SK-N-SH treated with all-trans-retinoic acid at 6 μM for 48 hours (cell line): ENCODE results near the gene MRPS27.

Experiments used
- ATAC-seq: fragments of 200-7000 bp; cut with Tn5 transposase; 3 replicates; pipeline ENCODE4 v1.9.1; 2020; ENCODE audit warnings: mild to moderate bottlenecking, moderate library complexity
- ARNTL ChIP-seq: fragments of 450-650 bp; formaldehyde crosslinking; IDR thresholded peaks from 2 replicates; pipeline ENCODE4 v1.5.0; 2020; ENCODE audit warnings: low read depth, mild to moderate bottlenecking, moderate library complexity, borderline replicate concordance
- BACH2 ChIP-seq: fragments of 250-450 bp; sonication (Bioruptor Pico); IDR thresholded peaks from 2 replicates; pipeline ENCODE4 v1.9.0; 2021; ENCODE audit warnings: mild to moderate bottlenecking, borderline replicate concordance
- CSDC2 ChIP-seq: fragments of 250-450 bp; sonication (Bioruptor Pico); IDR thresholded peaks from 2 replicates; pipeline ENCODE4 v1.5.0; 2020; ENCODE audit warnings: mild to moderate bottlenecking, moderate library complexity
- ESRRG ChIP-seq: fragments of 250-450 bp; sonication (Bioruptor Pico); IDR thresholded peaks from 2 replicates; pipeline ENCODE4 v1.6.1; 2021; ENCODE audit warnings: mild to moderate bottlenecking
- GLIS3 ChIP-seq: fragments of 250-450 bp; sonication (Bioruptor Pico); IDR thresholded peaks from 2 replicates; pipeline ENCODE4 v1.5.0; 2020; ENCODE audit warnings: mild to moderate bottlenecking, moderate library complexity
- ISL1 ChIP-seq: fragments of 250-450 bp; sonication (Bioruptor Pico); IDR thresholded peaks from 2 replicates; pipeline ENCODE4 v2.1.2; 2022; ENCODE audit warnings: mild to moderate bottlenecking, moderate library complexity
- OSR1 ChIP-seq: fragments of 250-450 bp; sonication (Bioruptor Pico); IDR thresholded peaks from 2 replicates; pipeline ENCODE4 v1.8.0; 2022; ENCODE audit warnings: moderate library complexity, mild to moderate bottlenecking, inconsistent platforms
- PPARA ChIP-seq: fragments of 250-450 bp; sonication (Bioruptor Pico); IDR thresholded peaks from 2 replicates; pipeline ENCODE4 v1.5.0; 2020; ENCODE audit warnings: mild to moderate bottlenecking, borderline replicate concordance
- RARB ChIP-seq: fragments of 250-450 bp; sonication (Bioruptor Pico); IDR thresholded peaks from 2 replicates; pipeline ENCODE4 v1.8.0; 2021; ENCODE audit warnings: mild to moderate bottlenecking, moderate library complexity
- SNAI2 ChIP-seq: fragments of 250-450 bp; sonication (Bioruptor Pico); IDR thresholded peaks from 2 replicates; pipeline ENCODE4 v1.5.0; 2020; ENCODE audit warnings: mild to moderate bottlenecking, moderate library complexity
- TCF4 ChIP-seq: fragments of 250-450 bp; sonication (Bioruptor Pico); IDR thresholded peaks from 2 replicates; pipeline ENCODE4 v1.8.0; 2021; ENCODE audit warnings: mild to moderate bottlenecking, moderate library complexity, borderline replicate concordance
- ZC3H10 ChIP-seq: fragments of 250-450 bp; sonication (Bioruptor Pico); IDR thresholded peaks from 2 replicates; pipeline ENCODE4 v1.5.1; 2021; ENCODE audit warnings: mild to moderate bottlenecking, moderate library complexity
- ZFP3 ChIP-seq: fragments of 250-450 bp; sonication (Bioruptor Pico); IDR thresholded peaks from 2 replicates; pipeline ENCODE4 v1.5.0; 2020; ENCODE audit warnings: mild to moderate bottlenecking, moderate library complexity
- ZFP30 ChIP-seq: fragments of 450-650 bp; formaldehyde crosslinking; IDR thresholded peaks from 2 replicates; pipeline ENCODE4 v1.5.0; 2022; ENCODE audit warnings: mild to moderate bottlenecking, moderate library complexity
- ZNF70 ChIP-seq: fragments of 450-650 bp; formaldehyde crosslinking; IDR thresholded peaks from 2 replicates; pipeline ENCODE4 v1.5.0; 2020; ENCODE audit warnings: mild to moderate bottlenecking, moderate library complexity
- ZNF8 ChIP-seq: fragments of 450-650 bp; formaldehyde crosslinking; IDR thresholded peaks from 2 replicates; pipeline ENCODE4 v1.5.0; 2020; ENCODE audit warnings: mild to moderate bottlenecking, moderate library complexity
- TF ChIP-seq, protein P1 (sequence below): fragments of 250-450 bp; sonication (Bioruptor Pico); IDR thresholded peaks from 2 replicates; pipeline ENCODE4 v1.5.1; 2021; ENCODE audit warnings: mild to moderate bottlenecking, moderate library complexity
- TF ChIP-seq, protein P2 (sequence below): fragments of 250-450 bp; sonication (Bioruptor Pico); IDR thresholded peaks from 2 replicates; pipeline ENCODE4 v1.5.1; 2020; ENCODE audit warnings: low read depth, mild to moderate bottlenecking, moderate library complexity
- TF ChIP-seq, protein P3 (sequence below): fragments of 250-450 bp; sonication (Bioruptor Pico); IDR thresholded peaks from 2 replicates; pipeline ENCODE4 v1.5.0; 2020; ENCODE audit warnings: mild to moderate bottlenecking, moderate library complexity
- TF ChIP-seq, protein P4 (sequence below): fragments of 250-450 bp; sonication (Bioruptor Pico); IDR thresholded peaks from 2 replicates; pipeline ENCODE4 v1.8.0; 2021; ENCODE audit warnings: low read depth, mild to moderate bottlenecking, moderate library complexity, borderline replicate concordance
- TF ChIP-seq, protein P5 (sequence below): fragments of 250-450 bp; sonication (Bioruptor Pico); IDR thresholded peaks from 2 replicates; pipeline ENCODE4 v1.8.0; 2020; ENCODE audit warnings: mild to moderate bottlenecking, moderate library complexity, borderline replicate concordance

MRPS27 gene

DNA sequence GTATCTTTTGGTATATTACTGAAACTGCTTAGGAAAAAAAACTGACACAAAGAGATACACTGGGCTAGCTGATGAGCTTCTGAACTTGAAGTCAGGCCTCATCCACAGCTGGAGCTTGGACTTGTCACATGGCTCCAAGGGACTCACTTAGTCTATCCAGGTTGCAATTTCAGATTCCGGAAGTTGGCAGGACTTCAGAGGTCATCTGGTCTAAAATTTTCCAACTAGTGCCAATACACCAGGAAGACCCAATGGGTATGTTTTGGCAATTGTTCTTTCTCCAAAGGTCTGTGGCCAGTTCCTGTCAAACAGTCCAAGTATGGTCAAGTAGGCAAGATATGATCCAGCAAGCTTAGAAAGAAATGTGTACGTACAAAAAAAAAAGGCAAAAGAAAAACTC is 36.7 kb downstream of the MRPS27 start:
- TF ChIP-seq ZFP30 (CRISPR knock-in tag) (no peak), OSR1 (CRISPR knock-in tag) (no peak), RARB (CRISPR knock-in tag) (no peak), ZFP3 (CRISPR knock-in tag) (peak; percentile 32; the same call in 1 of the 2 replicates), CSDC2 (CRISPR knock-in tag) (0 out of 2 replicates have a peak, but pooled peaks have one; percentile 56)
- no peak for ATAC-seq

DNA sequence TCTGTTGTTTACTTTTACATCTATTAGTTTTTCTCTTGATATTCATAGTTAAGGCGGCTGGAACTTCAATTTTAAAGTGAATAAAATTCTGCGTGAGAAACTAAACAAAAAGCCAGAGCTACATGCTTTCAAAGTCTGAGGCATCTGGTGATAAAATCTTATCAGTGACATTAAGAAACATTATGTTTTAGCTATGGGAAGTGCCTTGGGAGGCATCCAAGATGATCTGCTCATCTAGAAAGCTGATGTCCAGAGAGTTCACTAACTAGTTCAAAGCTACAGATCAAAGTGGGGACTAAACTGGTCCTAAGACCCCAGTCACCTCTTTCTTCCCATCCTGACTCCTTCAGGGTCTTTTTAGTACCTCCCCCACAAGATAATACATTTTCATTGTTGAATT is 37.2 kb downstream of the MRPS27 start:
- ATAC-seq = peak; percentile 42
- TF ChIP-seq, protein P1, sequence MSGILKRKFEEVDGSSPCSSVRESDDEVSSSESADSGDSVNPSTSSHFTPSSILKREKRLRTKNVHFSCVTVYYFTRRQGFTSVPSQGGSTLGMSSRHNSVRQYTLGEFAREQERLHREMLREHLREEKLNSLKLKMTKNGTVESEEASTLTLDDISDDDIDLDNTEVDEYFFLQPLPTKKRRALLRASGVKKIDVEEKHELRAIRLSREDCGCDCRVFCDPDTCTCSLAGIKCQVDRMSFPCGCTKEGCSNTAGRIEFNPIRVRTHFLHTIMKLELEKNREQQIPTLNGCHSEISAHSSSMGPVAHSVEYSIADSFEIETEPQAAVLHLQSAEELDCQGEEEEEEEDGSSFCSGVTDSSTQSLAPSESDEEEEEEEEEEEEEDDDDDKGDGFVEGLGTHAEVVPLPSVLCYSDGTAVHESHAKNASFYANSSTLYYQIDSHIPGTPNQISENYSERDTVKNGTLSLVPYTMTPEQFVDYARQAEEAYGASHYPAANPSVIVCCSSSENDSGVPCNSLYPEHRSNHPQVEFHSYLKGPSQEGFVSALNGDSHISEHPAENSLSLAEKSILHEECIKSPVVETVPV = no peak
- TF ChIP-seq TCF4 (CRISPR knock-in tag) = peak; percentile 53; the same call in 1 of the 2 replicates
- TF ChIP-seq, protein P2, sequence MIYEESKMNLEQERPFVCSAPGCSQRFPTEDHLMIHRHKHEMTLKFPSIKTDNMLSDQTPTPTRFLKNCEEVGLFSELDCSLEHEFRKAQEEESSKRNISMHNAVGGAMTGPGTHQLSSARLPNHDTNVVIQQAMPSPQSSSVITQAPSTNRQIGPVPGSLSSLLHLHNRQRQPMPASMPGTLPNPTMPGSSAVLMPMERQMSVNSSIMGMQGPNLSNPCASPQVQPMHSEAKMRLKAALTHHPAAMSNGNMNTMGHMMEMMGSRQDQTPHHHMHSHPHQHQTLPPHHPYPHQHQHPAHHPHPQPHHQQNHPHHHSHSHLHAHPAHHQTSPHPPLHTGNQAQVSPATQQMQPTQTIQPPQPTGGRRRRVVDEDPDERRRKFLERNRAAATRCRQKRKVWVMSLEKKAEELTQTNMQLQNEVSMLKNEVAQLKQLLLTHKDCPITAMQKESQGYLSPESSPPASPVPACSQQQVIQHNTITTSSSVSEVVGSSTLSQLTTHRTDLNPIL (CRISPR knock-in tag) = peak; percentile 61; the same call in 1 of the 2 replicates
- peak; percentile 94 for TF ChIP-seq ISL1 (CRISPR knock-in tag)
- TF ChIP-seq ESRRG (CRISPR knock-in tag) = 0 out of 2 replicates have a peak, but pooled peaks have one; percentile 56
- TF ChIP-seq, protein P3, sequence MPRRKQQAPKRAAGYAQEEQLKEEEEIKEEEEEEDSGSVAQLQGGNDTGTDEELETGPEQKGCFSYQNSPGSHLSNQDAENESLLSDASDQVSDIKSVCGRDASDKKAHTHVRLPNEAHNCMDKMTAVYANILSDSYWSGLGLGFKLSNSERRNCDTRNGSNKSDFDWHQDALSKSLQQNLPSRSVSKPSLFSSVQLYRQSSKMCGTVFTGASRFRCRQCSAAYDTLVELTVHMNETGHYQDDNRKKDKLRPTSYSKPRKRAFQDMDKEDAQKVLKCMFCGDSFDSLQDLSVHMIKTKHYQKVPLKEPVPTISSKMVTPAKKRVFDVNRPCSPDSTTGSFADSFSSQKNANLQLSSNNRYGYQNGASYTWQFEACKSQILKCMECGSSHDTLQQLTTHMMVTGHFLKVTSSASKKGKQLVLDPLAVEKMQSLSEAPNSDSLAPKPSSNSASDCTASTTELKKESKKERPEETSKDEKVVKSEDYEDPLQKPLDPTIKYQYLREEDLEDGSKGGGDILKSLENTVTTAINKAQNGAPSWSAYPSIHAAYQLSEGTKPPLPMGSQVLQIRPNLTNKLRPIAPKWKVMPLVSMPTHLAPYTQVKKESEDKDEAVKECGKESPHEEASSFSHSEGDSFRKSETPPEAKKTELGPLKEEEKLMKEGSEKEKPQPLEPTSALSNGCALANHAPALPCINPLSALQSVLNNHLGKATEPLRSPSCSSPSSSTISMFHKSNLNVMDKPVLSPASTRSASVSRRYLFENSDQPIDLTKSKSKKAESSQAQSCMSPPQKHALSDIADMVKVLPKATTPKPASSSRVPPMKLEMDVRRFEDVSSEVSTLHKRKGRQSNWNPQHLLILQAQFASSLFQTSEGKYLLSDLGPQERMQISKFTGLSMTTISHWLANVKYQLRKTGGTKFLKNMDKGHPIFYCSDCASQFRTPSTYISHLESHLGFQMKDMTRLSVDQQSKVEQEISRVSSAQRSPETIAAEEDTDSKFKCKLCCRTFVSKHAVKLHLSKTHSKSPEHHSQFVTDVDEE (CRISPR knock-in tag) = 0 out of 2 replicates have a peak, but pooled peaks have one; percentile 44
- no peak for TF ChIP-seq ZNF70 (CRISPR knock-in tag)
- TF ChIP-seq ZFP3 (CRISPR knock-in tag) = no peak
- no peak for TF ChIP-seq ZC3H10 (CRISPR knock-in tag)
- no peak for TF ChIP-seq ZFP30 (CRISPR knock-in tag)
- TF ChIP-seq, protein P4, sequence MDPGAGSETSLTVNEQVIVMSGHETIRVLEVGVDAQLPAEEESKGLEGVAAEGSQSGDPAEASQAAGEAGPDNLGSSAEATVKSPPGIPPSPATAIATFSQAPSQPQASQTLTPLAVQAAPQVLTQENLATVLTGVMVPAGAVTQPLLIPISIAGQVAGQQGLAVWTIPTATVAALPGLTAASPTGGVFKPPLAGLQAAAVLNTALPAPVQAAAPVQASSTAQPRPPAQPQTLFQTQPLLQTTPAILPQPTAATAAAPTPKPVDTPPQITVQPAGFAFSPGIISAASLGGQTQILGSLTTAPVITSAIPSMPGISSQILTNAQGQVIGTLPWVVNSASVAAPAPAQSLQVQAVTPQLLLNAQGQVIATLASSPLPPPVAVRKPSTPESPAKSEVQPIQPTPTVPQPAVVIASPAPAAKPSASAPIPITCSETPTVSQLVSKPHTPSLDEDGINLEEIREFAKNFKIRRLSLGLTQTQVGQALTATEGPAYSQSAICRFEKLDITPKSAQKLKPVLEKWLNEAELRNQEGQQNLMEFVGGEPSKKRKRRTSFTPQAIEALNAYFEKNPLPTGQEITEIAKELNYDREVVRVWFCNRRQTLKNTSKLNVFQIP = no peak
- TF ChIP-seq SNAI2 = no peak
- TF ChIP-seq, all 23 proteins: peak for 5

DNA sequence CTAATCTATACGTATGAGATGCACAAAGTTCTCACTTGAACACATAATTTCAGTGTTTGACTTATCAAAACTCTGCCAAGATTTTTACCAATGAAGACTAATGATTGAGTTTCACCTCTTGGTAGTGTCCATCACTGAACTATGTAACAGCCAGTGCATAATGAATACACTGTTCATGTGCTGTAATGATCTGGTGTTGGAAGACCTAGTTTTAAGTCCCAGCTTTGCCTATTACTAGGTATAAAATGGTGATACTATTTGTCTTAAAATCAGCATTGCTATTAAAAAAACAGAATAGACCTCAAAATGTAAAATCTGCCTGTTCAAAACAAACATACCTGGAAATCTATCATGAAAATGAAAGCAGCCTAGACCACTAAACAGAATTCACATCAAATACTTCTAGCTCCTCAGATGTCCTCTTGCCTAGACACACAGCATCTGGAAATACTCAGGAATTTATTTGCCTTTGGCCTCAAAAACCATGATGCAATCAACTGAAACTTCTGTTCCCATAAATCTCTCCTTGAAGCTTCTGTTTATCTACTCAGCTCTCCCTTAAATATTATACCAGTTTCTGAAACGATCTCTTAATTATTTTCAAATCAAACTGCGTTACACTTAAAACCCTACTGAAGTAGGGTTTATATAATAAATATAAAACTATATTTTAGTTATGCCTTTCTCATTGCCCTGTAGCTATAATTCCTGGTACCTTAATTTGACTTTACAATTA is 38.1 kb downstream of the MRPS27 start:
- peak; percentile 85 for ATAC-seq
- no peak for TF ChIP-seq GLIS3 (CRISPR knock-in tag)
- peak; percentile 71; the same call in 1 of the 2 replicates for TF ChIP-seq SNAI2
- 0 out of 2 replicates have a peak, but pooled peaks have one; percentile 35 for TF ChIP-seq CSDC2 (CRISPR knock-in tag)
- TF ChIP-seq ZNF8 (CRISPR knock-in tag) = no peak
- TF ChIP-seq, protein P2 (CRISPR knock-in tag) = peak; percentile 63
- TF ChIP-seq, protein P3 (CRISPR knock-in tag) = peak; percentile 77
- no peak for TF ChIP-seq BACH2 (CRISPR knock-in tag)
- TF ChIP-seq, protein P5, sequence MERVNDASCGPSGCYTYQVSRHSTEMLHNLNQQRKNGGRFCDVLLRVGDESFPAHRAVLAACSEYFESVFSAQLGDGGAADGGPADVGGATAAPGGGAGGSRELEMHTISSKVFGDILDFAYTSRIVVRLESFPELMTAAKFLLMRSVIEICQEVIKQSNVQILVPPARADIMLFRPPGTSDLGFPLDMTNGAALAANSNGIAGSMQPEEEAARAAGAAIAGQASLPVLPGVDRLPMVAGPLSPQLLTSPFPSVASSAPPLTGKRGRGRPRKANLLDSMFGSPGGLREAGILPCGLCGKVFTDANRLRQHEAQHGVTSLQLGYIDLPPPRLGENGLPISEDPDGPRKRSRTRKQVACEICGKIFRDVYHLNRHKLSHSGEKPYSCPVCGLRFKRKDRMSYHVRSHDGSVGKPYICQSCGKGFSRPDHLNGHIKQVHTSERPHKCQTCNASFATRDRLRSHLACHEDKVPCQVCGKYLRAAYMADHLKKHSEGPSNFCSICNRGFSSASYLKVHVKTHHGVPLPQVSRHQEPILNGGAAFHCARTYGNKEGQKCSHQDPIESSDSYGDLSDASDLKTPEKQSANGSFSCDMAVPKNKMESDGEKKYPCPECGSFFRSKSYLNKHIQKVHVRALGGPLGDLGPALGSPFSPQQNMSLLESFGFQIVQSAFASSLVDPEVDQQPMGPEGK (CRISPR knock-in tag) = 0 out of 2 replicates have a peak, but pooled peaks have one; percentile 28
- TF ChIP-seq, protein P1 = no peak
- peak; percentile 82 for TF ChIP-seq TCF4 (CRISPR knock-in tag)
- no peak for TF ChIP-seq RARB (CRISPR knock-in tag)
- no peak for TF ChIP-seq ARNTL (CRISPR knock-in tag)
- no peak for TF ChIP-seq PPARA (CRISPR knock-in tag)
- no peak for TF ChIP-seq ZC3H10 (CRISPR knock-in tag)
